Sciatic nerve (tissue), 1 donor: ENCODE data around the gene PPP2R1B. TPM values are rescaled to one million over a fixed set of nuclear protein-coding genes. Genes with fewer than 3 reads are reported as not detected.

Source experiments
- total RNA-seq: library from RNA; stranded (reverse); fragmentation: NEBNext Ultra II Directional; extraction: Animal tissue kit (Norgen Biotek cat#: 25700); gene quantifications from one replicate; pipeline ENCODE4 v1.2.1, GENCODE V29; 2021
- donor health status: DM: no; HTN: no; CAD: no.

The PPP2R1B gene
- total RNA-seq, 1 donor from 2014 or later: 37.7 TPM

Other genes starting within 250 kb of the PPP2R1B start
- 11.0 TPM for gene LAYN, start 225.7 kb downstream of the PPP2R1B start, total RNA-seq
- gene SIK2, start 163.9 kb downstream of the PPP2R1B start, total RNA-seq: 28.3 TPM
- gene ALG9, start 105.2 kb upstream of the PPP2R1B start, total RNA-seq: 27.6 TPM
- 1.7 TPM for gene FDXACB1, start 112.8 kb upstream of the PPP2R1B start, total RNA-seq
- gene CFAP68, start 113.2 kb upstream of the PPP2R1B start, total RNA-seq: 18.8 TPM
- gene CRYAB, start 145.4 kb upstream of the PPP2R1B start, total RNA-seq: 1,238 TPM
- gene HSPB2, start 146.3 kb upstream of the PPP2R1B start, total RNA-seq: 14.4 TPM
- not detected for gene C11orf52, start 152.5 kb upstream of the PPP2R1B start, total RNA-seq
- gene DIXDC1, start 171.0 kb upstream of the PPP2R1B start, total RNA-seq: 45.2 TPM